LNCAP (cell line): ENCODE results near the gene TENT5C.

Experiments used
- TF ChIP-seq, protein P1 (sequence below): fragments of 450-650 bp; IDR thresholded peaks from 2 replicates; pipeline ENCODE4 v1.5.1; 2017; ENCODE audit warnings: mild to moderate bottlenecking

Gene TENT5C

DNA sequence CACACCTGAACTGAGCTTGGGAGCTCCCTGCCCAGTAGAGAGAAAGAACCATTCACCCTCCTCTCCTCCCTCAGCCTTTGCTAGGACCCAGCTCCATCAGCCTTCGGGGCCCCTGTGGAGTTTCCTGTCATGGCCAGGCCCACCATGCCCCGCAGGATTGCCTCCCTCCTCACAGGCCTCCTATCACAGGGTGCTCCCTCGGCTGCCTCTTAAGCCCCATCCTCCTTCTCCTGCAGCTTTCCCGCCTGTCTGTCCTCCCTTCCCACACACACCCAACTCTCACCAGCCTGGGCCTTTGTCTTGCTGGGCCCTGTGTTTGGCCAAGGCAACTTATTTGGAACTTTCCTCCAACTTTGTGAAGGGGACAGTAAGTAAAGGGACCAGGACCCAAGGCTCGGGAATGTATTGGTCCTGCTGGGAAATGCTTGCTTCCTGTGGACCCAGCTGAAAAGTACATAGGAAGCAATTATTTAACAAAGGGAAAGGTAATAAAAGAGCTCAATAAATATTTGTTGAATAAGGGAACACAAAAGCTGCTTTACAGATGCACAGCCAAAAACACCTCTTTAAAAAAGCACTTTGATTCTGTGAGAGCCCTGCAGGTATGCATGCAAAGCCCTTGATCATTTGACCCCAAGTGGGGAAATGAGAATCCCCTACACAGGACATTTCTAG, 31.6 kb upstream of the TENT5C start:
- TF ChIP-seq, protein P1, sequence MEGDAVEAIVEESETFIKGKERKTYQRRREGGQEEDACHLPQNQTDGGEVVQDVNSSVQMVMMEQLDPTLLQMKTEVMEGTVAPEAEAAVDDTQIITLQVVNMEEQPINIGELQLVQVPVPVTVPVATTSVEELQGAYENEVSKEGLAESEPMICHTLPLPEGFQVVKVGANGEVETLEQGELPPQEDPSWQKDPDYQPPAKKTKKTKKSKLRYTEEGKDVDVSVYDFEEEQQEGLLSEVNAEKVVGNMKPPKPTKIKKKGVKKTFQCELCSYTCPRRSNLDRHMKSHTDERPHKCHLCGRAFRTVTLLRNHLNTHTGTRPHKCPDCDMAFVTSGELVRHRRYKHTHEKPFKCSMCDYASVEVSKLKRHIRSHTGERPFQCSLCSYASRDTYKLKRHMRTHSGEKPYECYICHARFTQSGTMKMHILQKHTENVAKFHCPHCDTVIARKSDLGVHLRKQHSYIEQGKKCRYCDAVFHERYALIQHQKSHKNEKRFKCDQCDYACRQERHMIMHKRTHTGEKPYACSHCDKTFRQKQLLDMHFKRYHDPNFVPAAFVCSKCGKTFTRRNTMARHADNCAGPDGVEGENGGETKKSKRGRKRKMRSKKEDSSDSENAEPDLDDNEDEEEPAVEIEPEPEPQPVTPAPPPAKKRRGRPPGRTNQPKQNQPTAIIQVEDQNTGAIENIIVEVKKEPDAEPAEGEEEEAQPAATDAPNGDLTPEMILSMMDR: no peak

DNA sequence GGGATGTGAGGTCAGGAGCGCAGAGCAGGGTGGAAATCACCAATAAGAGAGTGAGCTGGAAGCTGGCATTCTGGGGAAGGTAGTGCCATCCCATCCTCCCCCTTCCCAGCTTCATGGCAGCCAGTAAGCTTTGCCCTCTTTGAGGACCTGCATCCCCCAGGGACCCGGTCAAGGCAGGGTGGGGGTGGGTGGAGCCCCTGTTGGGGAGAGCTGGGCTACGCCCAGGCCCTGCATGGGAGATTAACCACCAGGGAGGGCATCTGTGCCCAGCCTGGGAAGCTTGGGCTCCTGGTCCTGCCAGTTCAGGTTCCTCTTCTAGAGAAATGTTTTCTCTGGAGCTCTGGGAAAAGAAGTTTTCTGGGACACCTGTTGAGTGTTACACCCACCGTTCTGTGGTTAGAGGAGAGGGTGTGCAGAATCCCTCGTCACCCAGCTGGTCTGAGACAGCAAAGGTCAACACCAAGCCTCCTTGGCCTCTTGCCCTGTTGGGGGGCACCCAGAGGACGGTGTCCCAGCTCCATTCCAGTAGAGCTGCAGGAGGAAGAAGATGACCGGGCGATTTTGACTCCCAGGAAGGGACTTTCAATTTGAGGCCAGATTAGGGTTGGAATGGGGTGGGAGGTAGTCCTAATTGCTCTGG, 30.1 kb upstream of the TENT5C start:
- TF ChIP-seq, protein P1: no peak

DNA sequence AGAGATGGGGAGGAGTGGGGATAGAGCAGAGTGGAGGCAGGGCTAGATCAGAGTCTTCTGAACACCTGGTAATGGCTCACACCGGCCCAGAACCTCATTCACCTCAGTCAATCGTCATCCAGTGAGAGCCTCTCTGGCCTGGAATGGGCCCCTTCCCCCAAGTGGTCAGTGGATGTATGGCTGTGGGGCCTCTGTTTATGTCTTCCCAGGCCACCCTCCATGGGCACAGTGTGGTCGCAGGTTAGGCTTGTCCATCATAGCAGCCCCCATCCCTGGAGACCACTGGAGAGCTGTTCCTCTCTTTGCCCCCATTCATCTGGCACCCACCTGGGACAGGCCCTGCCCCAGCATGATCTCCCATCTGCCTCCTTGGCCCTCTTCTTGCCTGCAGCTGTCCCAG, 29.6 kb upstream of the TENT5C start:
- TF ChIP-seq, protein P1: no peak

DNA sequence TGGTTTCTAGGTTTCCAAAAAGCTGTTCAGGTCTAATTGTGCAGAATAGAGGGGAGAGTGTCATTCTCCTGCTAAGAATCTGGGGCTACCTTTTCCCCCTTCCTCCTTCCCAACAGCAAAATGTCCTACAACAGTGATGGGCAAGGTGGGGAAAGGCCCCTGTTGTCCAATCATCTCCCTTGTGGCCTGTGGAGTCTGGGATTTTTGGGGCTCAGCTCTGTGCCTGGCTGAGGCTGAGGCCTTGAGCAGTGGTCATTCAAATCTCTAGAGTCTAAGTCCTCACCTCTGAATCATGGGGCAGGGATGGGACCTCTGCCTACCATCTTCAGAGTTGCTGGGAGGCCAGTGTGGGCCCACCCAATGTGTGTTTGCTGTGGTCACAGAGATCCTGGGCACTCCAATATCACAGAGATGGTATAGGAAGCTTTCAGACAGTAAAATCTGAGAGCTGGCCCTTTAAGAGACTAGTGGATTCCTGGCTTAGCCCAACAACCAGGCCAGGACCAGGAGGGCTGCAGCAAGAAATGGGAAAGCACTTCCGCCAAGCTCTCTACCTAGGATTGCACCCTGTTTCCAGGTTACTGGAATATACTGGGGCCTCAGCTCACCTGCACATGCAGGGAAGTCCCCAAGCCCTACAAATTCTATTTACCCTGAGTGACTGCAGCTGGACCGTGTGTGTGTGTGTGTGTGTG, 28.5 kb upstream of the TENT5C start:
- TF ChIP-seq, protein P1: no peak

DNA sequence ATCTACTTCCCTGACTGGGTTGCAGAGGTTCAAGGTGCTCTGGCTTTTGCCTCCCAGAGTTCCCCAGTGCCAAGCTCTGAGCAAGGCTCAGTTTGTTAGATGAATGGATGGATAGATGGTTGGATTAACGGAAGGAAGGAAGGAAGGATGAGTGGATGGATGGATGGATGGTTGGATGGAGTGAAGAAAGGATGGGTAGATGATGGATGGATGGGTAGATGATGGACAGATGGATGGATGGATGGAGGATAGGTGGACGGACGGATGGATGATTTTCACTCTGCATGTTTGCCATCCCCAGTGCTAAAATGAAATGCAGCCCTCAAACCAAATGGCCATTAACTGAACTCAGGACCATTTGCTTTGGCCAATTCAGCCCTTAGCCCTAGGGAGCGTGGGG, 27.4 kb upstream of the TENT5C start:
- TF ChIP-seq, protein P1: no peak

DNA sequence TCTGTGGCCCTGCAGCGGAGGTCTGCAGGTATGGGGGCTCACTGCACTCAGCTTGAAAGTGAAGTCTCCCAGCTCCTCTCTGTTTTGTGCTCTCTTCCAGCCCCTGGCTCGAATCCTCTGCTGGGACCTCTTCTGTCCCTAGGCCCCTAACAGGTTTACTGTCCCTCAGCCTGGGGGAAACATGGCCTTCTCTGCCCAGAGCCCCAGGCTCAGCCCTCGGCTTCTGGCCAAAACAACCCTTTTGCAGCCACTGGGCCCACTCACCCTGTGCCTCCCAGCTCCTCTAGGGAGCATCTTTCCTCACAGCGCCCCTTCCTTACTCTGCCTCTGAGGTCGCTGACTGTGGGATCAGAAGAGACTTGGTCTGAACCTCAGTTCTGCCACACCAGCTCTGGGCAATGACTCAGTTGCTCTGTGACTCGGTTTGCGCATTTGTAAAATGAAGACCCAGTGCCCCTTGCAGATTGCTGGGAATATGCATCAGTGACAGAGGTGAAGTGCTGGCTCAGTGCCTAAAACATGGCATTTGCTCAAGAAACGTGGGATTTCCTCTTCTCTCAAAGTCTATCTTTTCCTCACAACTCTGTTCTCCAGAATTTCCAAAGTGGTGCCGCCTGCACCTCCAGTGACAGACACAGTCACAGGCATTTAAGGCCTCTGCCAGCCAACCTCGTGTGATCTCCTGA, 26.5 kb upstream of the TENT5C start:
- TF ChIP-seq, protein P1: no peak

DNA sequence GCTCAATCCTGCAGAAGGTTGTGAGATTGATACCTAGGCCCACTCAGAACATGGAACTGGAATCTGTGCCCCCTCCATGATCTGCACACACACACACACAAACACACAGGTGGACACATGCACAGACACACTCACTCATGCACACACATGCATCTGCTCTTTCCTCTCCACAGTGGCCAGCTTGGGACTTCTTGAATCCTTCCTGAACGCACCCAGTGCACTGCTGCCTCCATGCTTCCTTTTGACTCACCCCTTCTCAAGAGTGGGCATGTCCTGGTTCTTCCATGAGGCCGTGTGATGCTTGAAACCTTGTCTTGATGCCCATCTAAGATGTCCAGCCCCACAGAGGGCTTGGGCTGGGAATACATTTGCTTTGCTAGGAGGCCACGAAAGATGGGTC, 25.4 kb upstream of the TENT5C start:
- TF ChIP-seq, protein P1: no peak
